KOPT-K1 (cell line): Measurements from ENCODE around the gene TAAR6.
"Not testable (repeated sequence)": the region's sequence is repeated elsewhere in the genome, so short reads cannot be mapped to it uniquely, and the experiment has no call there.

Experiments used
- H3K27ac ChIP-seq: fragments of 200-600 bp; sonication (generic); 2 replicates; pipeline ENCODE4 v1.5.1; 2016; ENCODE audit warnings: antibody characterized with exemption, mild to moderate bottlenecking, low read depth, low read length; ENCODE audit not compliant: poor library complexity, severe bottlenecking
- H3K36me3 ChIP-seq: fragments of 200-600 bp; sonication (generic); 2 replicates; pipeline ENCODE4 v1.5.1; 2017; ENCODE audit warnings: antibody characterized with exemption, mild to moderate bottlenecking, low read length, moderate library complexity; ENCODE audit not compliant: insufficient read depth
- H3K9me3 ChIP-seq: fragments of 200-600 bp; sonication (generic); 2 replicates; pipeline ENCODE4 v1.5.1; 2017; ENCODE audit warnings: antibody characterized with exemption, low read length, mild to moderate bottlenecking; ENCODE audit not compliant: insufficient read depth, poor library complexity, severe bottlenecking

TAAR6 gene

GRCh38 chr6:132566404-132566803 lies 3.7 kb upstream of the TAAR6 start:
- no peak overlapping the region for H3K27ac ChIP-seq
- H3K9me3 ChIP-seq = no peaks in the 10 kb centered on the region
- H3K36me3 ChIP-seq = no peaks in the 10 kb centered on the region

DNA sequence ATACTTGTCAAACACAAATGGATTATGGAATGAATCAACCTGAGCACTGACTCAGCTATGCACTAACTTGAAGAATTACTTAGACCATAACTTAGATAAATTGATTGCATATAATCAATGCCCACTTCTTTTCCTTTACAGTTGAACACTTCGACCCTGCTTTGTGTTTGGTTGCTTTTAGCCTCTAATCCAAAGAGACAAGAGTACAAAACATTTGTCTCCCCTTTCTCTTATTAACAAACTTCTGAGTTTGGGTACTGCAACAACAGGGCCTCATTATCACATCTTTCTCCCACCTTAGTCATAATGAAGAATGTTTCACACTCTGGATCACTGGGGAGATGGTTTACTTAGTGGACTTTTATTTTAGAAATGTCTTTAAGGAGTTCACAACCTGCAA lies 2.6 kb upstream of the TAAR6 start:
- H3K36me3 ChIP-seq = no peaks in the 10 kb centered on the region
- H3K27ac ChIP-seq = no peak overlapping the region
- no peaks in the 10 kb centered on the region for H3K9me3 ChIP-seq

DNA sequence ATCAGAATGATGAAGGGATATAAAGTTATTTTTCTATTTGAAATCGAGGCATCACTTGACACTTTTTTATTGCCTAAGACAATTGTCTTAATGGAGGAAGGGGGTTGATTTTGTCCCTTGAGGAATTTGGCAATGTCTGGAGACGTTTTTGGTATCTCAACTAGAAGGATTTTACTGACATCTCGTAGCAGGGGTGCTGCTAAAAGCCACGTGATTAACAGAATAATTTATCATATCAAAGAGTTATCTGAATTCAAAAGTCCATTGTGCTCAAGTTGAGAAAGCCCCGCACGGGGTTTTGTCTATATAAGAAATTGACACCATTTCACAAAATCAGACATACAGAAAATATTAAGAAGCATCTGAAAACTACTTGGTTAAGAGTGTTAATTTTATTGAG lies 1.5 kb upstream of the TAAR6 start:
- no peaks in the 10 kb centered on the region for H3K9me3 ChIP-seq
- H3K36me3 ChIP-seq = no peaks in the 10 kb centered on the region
- H3K27ac ChIP-seq = no peak overlapping the region

DNA sequence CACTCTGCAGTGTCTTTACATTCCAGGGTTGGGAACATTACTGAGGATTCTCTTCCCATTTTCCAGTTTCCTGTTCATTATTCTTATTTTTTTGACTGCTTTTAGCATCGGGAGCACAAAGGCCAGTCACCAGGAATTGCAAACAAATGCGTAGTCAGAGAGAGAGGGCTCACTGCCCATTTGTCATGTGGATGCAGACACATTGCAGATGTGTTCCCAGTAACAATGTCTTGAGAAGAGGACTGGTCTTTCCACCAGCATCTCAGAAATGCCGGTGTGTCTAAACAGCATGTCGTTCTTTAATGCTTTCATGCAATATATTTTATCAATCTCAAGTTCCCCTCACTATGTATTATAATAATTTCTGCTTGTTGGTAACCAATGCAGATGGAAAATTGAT lies 952 bp upstream of the TAAR6 start:
- Histone ChIP-seq H3K36me3 (no peaks in the 10 kb centered on the region), H3K27ac (no peak overlapping the region), H3K9me3 (no peaks in the 10 kb centered on the region)

GRCh38 chr6:132571774-132572173 lies 1.7 kb downstream of the TAAR6 start:
- H3K9me3 ChIP-seq = no peaks in the 10 kb centered on the region
- no peak overlapping the region for H3K27ac ChIP-seq
- no peaks in the 10 kb centered on the region for H3K36me3 ChIP-seq

- Histone ChIP-seq H3K36me3 (no peaks in the 10 kb centered on the region), H3K9me3 (no peaks in the 10 kb centered on the region), H3K27ac (no peak overlapping the region)
Observed at GRCh38 chr6:132584698-132585097, 14.6 kb downstream of the TAAR6 start.

GRCh38 chr6:132587424-132587823 lies 17.3 kb downstream of the TAAR6 start:
- Histone ChIP-seq H3K27ac (no peak overlapping the region), H3K36me3 (no peaks in the 10 kb centered on the region), H3K9me3 (no peaks in the 10 kb centered on the region)

DNA sequence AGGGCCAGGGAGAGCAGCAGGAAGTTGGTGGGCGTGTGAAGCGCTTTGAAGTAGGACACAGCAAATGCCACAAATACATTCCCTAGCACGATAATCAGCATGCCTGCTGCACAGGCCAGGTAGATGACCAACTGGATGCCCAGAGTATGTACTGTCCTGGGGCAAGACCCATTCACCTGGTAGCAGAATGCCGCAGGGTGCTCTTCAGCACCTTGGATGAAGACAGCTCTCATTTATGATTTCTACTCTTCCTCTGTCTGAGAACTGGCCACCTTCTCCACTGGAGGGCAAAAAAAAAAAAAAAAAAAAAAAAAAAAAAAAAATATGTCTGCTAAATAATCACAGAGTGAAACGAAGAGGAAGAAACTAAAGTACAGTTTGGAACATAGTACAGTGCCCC lies 19.3 kb downstream of the TAAR6 start, which contains the start of gene TAAR5:
TSS of gene TAAR5 (minus strand) at position 288 of the 400 bp plus-strand sequence. CDS start at position 233, 55 bp downstream.
- no peaks in the 10 kb centered on the region for H3K36me3 ChIP-seq
- H3K9me3 ChIP-seq = no peaks in the 10 kb centered on the region
- no peak within 1 kb of the TSS for H3K27ac ChIP-seq

- H3K9me3 ChIP-seq = no peaks in the 10 kb centered on the region
- no peak overlapping the region for H3K27ac ChIP-seq
- H3K36me3 ChIP-seq = no peaks in the 10 kb centered on the region
Observed at GRCh38 chr6:132590362-132590761, 20.2 kb downstream of the TAAR6 start.

GRCh38 chr6:132592855-132593254 lies 22.7 kb downstream of the TAAR6 start:
- Histone ChIP-seq H3K27ac (no peak overlapping the region), H3K9me3 (no peaks in the 10 kb centered on the region), H3K36me3 (no peaks in the 10 kb centered on the region)

DNA sequence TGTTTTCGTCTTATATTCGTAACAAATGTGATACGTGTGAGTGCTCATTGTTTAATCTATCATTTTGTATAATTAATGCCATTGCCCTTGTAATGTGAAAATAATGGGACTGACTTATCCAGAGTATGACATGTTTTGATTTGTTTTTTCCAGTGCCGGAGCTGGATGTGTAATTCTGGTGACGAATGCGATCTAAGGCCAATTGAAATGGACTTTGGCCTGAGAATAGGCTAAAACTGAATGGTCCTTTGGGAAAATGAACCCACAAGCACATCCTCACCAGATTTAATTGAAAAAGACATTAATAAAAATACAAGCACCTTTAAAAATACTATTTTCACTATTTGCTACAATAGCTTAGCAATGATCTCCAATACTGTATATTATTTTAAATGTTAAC lies 26.1 kb downstream of the TAAR6 start:
- Histone ChIP-seq H3K9me3 (no peaks in the 10 kb centered on the region), H3K27ac (no peak overlapping the region), H3K36me3 (no peaks in the 10 kb centered on the region)

- Histone ChIP-seq H3K9me3 (no peaks in the 10 kb centered on the region), H3K27ac (no peak overlapping the region)
Observed at GRCh38 chr6:132598473-132598872, 28.4 kb downstream of the TAAR6 start.

DNA sequence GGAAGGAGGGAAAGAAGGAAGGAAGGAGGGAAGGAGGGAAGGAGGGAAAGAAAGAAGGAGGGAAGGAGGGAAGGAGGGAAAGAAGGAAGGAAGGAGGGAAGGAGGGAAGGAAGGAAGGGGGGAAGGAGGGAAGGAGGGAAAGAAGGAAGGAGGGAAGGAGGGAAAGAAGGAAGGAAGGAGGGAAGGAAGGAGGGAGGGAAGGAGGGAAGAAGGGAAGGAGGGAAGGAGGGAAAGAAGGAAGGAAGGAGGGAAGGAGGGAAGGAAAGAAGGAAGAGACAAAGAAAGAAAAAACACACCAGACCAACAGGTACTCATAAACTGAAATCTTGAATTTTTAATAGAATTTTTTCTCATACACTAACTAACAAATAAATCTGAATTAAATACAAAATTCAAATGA lies 30.8 kb downstream of the TAAR6 start:
- H3K36me3 ChIP-seq, H3K27ac ChIP-seq, H3K9me3 ChIP-seq: not testable (repeated sequence)

More at GRCh38 chr6:132598473-132598872, 28.4 kb downstream of the TAAR6 start:
- no peaks in the 10 kb centered on the region for H3K36me3 ChIP-seq

- Histone ChIP-seq H3K27ac (no peak overlapping the region), H3K36me3 (no peaks in the 10 kb centered on the region), H3K9me3 (no peaks in the 10 kb centered on the region)
Observed at GRCh38 chr6:132604635-132605152, 34.6 kb downstream of the TAAR6 start.

GRCh38 chr6:132607544-132608233 lies 37.6 kb downstream of the TAAR6 start:
- no peaks in the 10 kb centered on the region for H3K36me3 ChIP-seq
- H3K27ac ChIP-seq = no peak overlapping the region
- H3K9me3 ChIP-seq = no peaks in the 10 kb centered on the region

DNA sequence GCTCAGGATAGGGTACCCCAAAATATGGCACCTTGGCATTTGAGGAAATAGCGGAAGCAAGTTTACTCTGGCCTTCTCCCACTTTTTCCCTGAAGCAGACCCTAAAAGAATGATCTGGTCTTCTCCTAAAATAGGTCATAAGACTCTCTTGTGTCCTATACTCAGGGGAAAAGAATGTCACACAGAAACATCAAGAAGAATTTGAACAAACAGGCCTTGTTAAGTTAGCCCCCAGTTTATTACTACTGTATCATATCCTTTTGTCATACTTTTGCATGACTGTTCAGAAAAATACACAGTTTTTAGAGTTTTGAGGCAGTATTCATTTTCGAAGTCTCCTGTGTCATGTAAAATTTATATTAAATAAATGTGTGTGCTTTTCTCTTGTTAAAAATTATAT lies 41.5 kb downstream of the TAAR6 start:
- H3K9me3 ChIP-seq = no peaks in the 10 kb centered on the region
- H3K36me3 ChIP-seq = no peaks in the 10 kb centered on the region
- no peak overlapping the region for H3K27ac ChIP-seq
